K562 (cell line): ENCODE measurements around the gene OR6C1. TPM values are rescaled to one million over a fixed set of nuclear protein-coding genes. Genes with fewer than 3 reads are reported as not detected.
"Not testable (repeated sequence)": the region's sequence is repeated elsewhere in the genome, so short reads cannot be mapped to it uniquely, and the experiment has no call there.

ENCODE experiments used
- ATAC-seq: fragments of 200-7000 bp; cut with Tn5 transposase; 3 replicates; pipeline ENCODE4 v1.9.1; 2020; ENCODE audit warnings: moderate library complexity
- BruUV-seq: library from RNA; stranded (reverse); fragments of 400-500 nt; replicated peaks from 2 replicates; lab custom pipeline; 2021; lab: Mats Ljungman, UMichigan
- CTCF ChIA-PET: fragments of 300-600 bp; formaldehyde crosslinking; extraction: SDS; loops from one replicate; lab custom pipeline; 2021; ENCODE audit warnings: low intra/inter-chr PET ratio; lab: Yijun Ruan, JAX
- POLR2A ChIA-PET: fragments of 300-600, 350-650 bp; sonication (Branson Sonifier 250); formaldehyde crosslinking; extraction: SDS; loops from one replicate; lab custom pipeline; 2021; ENCODE audit warnings: antibody characterized with exemption, inconsistent platforms; lab: Yijun Ruan, JAX
- DNase-seq, 4 experiments: peaks; one replicate each; pipeline versions ENCODE4 v3.0.0 to v3.0.0-alpha.2; 2011 to 2018; ENCODE audit warnings: low spot score in 3 of 4, mixed read lengths in 3 of 4; ENCODE audit errors: extremely low read depth in 1 of 4
- FAIRE-seq: peaks from 2 replicates; lab custom pipeline; 2011; peaks lifted over from hg19 to GRCh38; lab: Jason Lieb, UNC
- H2AFZ ChIP-seq: 2 replicates; pipeline ENCODE4 v1.6.0; 2011; ENCODE audit warnings: low read depth, low read length, control low read depth, inconsistent platforms
- H3K27ac ChIP-seq: fragments of 200-600 bp; 3 replicates; pipeline ENCODE4 v1.8.0; 2011; ENCODE audit warnings: low read depth, mild to moderate bottlenecking, control low read depth, inconsistent platforms, low read length, moderate library complexity, mixed read lengths; ENCODE audit errors: extremely low read depth
- H3K27me3 ChIP-seq, 2 experiments: fragments of 300-600 bp in 1 of 2; 2 replicates in 1 of 2; 3 replicates in 1 of 2; pipeline versions ENCODE4 v1.6.0 to v1.8.0; 2011; ENCODE audit warnings: inconsistent platforms in 2 of 2, low read length in 2 of 2, mild to moderate bottlenecking in 1 of 2, mixed read lengths in 1 of 2, moderate library complexity in 1 of 2; ENCODE audit not compliant: control insufficient read depth in 2 of 2, insufficient read depth in 2 of 2
- H3K36me3 ChIP-seq: fragments of 300-600 bp; 3 replicates; pipeline ENCODE4 v1.8.0; 2011; ENCODE audit warnings: mild to moderate bottlenecking, low read length, inconsistent platforms; ENCODE audit not compliant: control insufficient read depth, insufficient read depth
- H3K4me1 ChIP-seq, 2 experiments: fragments of 200-600 bp in 1 of 2; replicated peaks in 1 of 2; 2 replicates in 1 of 2; 3 replicates in 1 of 2; pipeline versions ENCODE4 v1.5.1 to v1.8.0; 2011; ENCODE audit warnings: inconsistent platforms in 2 of 2, low read length in 2 of 2, mild to moderate bottlenecking in 1 of 2, mixed read lengths in 1 of 2, moderate library complexity in 1 of 2; ENCODE audit not compliant: control insufficient read depth in 2 of 2, insufficient read depth in 2 of 2
- H3K4me2 ChIP-seq: 2 replicates; pipeline ENCODE4 v1.6.1; 2011; ENCODE audit warnings: low read length, control low read depth, inconsistent platforms, mixed read lengths; ENCODE audit not compliant: insufficient read depth
- H3K4me3 ChIP-seq: fragments of 200-600 bp; sonication (generic), shearing (Covaris generic); 2 replicates; pipeline ENCODE4 v1.5.1; 2016; ENCODE audit warnings: control low read depth, inconsistent platforms
- H3K79me2 ChIP-seq: fragments of 200-600 bp; 3 replicates; pipeline ENCODE4 v1.8.0; 2011; ENCODE audit warnings: low read length, inconsistent platforms; ENCODE audit not compliant: control insufficient read depth, insufficient read depth
- H3K9ac ChIP-seq, 2 experiments: 2 replicates each; pipeline versions ENCODE4 v1.6.0 to v1.6.1; 2011; ENCODE audit warnings: low read depth in 2 of 2, low read length in 2 of 2, control low read depth in 1 of 2, inconsistent platforms in 1 of 2, mild to moderate bottlenecking in 1 of 2, mixed read lengths in 1 of 2; ENCODE audit not compliant: insufficient read depth in 1 of 2
- H3K9me1 ChIP-seq: one replicate; pipeline ENCODE4 v1.6.0; 2011; ENCODE audit warnings: inconsistent platforms, mild to moderate bottlenecking, low read length, moderate library complexity; ENCODE audit not compliant: control insufficient read depth, insufficient read depth
- H3K9me3 ChIP-seq: replicated peaks from 2 replicates; pipeline ENCODE4 v1.5.1; 2011; ENCODE audit warnings: low read depth, low read length, inconsistent platforms; ENCODE audit not compliant: control insufficient read depth, insufficient read depth
- H4K20me1 ChIP-seq: replicated peaks from 2 replicates; pipeline ENCODE4 v1.6.1; 2011; ENCODE audit warnings: low read length, inconsistent platforms, mixed read lengths; ENCODE audit not compliant: control insufficient read depth, insufficient read depth
- BRF2 ChIP-seq: IDR thresholded peaks from 3 replicates; pipeline ENCODE4 v1.6.1; 2011; ENCODE audit warnings: borderline replicate concordance, mild to moderate bottlenecking; ENCODE audit not compliant: insufficient read length, insufficient read depth
- CREBBP ChIP-seq: IDR thresholded peaks from one replicate; pipeline ENCODE4 v1.6.1; 2012; ENCODE audit warnings: low read depth, mild to moderate bottlenecking, control low read depth, inconsistent platforms, low read length
- GATA2 ChIP-seq: sonication (generic); formaldehyde crosslinking; IDR thresholded peaks from 2 replicates; pipeline ENCODE4 v1.4.0; 2020; ENCODE audit warnings: mild to moderate bottlenecking, missing genetic modification reagents
- POLR2H ChIP-seq: IDR thresholded peaks from 2 replicates; pipeline ENCODE4 v1.6.1; 2016; ENCODE audit warnings: missing genetic modification characterization, low read depth, mild to moderate bottlenecking, control low read depth, missing compliant biosample characterization, moderate library complexity
- SLC30A9 ChIP-seq: fragments of 250-450 bp; sonication (Bioruptor Pico); IDR thresholded peaks from 2 replicates; pipeline ENCODE4 v1.8.0; 2022; ENCODE audit warnings: mild to moderate bottlenecking, moderate library complexity
- TCF3 ChIP-seq: sonication (generic); formaldehyde crosslinking; IDR thresholded peaks from 2 replicates; pipeline ENCODE4 v1.4.0; 2020; ENCODE audit warnings: mild to moderate bottlenecking, missing genetic modification reagents
- TOE1 ChIP-seq, 2 experiments: fragments of 450-650 bp in 1 of 2; sonication (generic) in 1 of 2; formaldehyde crosslinking in 1 of 2; IDR thresholded peaks; 2 replicates each; pipeline versions ENCODE4 v1.7.1 to v1.8.0; 2016 to 2022; ENCODE audit warnings: borderline replicate concordance in 2 of 2, mild to moderate bottlenecking in 2 of 2, antibody characterized with exemption in 1 of 2, inconsistent platforms in 1 of 2, low read depth in 1 of 2, missing genetic modification reagents in 1 of 2, moderate library complexity in 1 of 2
- ZNF583 ChIP-seq: fragments of 250-450 bp; sonication (Bioruptor Pico); IDR thresholded peaks from 2 replicates; pipeline ENCODE4 v1.4.0; 2020
- WGBS: fragments of 100-300 bp; shearing (Covaris generic); methylation state at CpG from one replicate; pipeline ENCODE4 v1.1.6; 2016; ENCODE audit warnings: low coverage, mixed read lengths; ENCODE audit not compliant: insufficient coverage; ENCODE audit errors: missing lambda C conversion rate; 5-methylcytosine and 5-hydroxymethylcytosine counted together
- in situ Hi-C: fragments of 300-500 bp; cut with MboI; formaldehyde crosslinking; loops from 4 replicates; pipeline ENCODE4 v1.15.0; 2018; ENCODE audit warnings: inconsistent platforms, mixed read lengths
- intact Hi-C: fragments of 100-400 bp; cut with micrococcal nuclease; formaldehyde crosslinking; loops from 2 replicates; pipeline ENCODE4 v1.14.2; 2022
- polyA plus RNA-seq, 8 experiments: library from polyadenylated mRNA; depleted of rRNA in 4 of 8; stranded (reverse) in 5 of 8; unstranded in 3 of 8; fragments of >200 nt; fragmentation: Nextera tagmentation in 2 of 8; fragmentation: Illumina TruSeq in 1 of 8; extraction: Ambion mirVana in 2 of 8; extraction: Trizol in 1 of 8; gene quantifications; 2 replicates each; pipeline versions ENCODE4 v1.2.1 to v1.2.3, GENCODE V29; 2011 to 2014; ENCODE audit warnings: inconsistent platforms in 1 of 8, missing spikeins in 1 of 8
- total RNA-seq, 7 experiments: library from RNA; depleted of rRNA in 6 of 7; stranded (reverse); fragments of >200 nt in 6 of 7; fragmentation: Illumina TruSeq in 2 of 7; extraction: Trizol in 2 of 7; gene quantifications; 2 replicates each; pipeline versions ENCODE4 v1.2.1 to v1.2.3, GENCODE V29; 2011 to 2021; ENCODE audit warnings: low replicate concordance in 1 of 7

The OR6C1 gene
- total and polyA plus RNA-seq, 9 of the 15 experiments (the other 6 are each of a cell fraction or from before 2014, with no cell fraction given): not detected

- TF ChIP-seq BRF2: no peak
Observed at GRCh38 chr12:55330446-55330845, 16.3 kb downstream of the OR6C1 start, which contains the start of gene OR6C3 (continued).

- intact Hi-C loops: no loop called here
- WGBS: 0% methylated on average over 10 of the region's 10 CpGs
- no peak for FAIRE-seq
- no peaks in the 10 kb centered on the region for H3K36me3 ChIP-seq
- CTCF ChIA-PET: no interaction called here
- H3K9ac ChIP-seq: no peak overlapping the region
- no peak overlapping the region for H3K4me2 ChIP-seq
- BruUV-seq: no TSS peak
- no peak for ATAC-seq
- H4K20me1 ChIP-seq: no peaks in the 10 kb centered on the region
- H2AFZ ChIP-seq: no peak overlapping the region
- DNase-seq: no peak
- H3K4me1 ChIP-seq: no peaks in the 10 kb centered on the region
- H3K4me3 ChIP-seq: no peak overlapping the region
- POLR2A ChIA-PET: no interaction called here
- no peak for TF ChIP-seq TOE1 (IDR thresholded peaks at IDR 0.05; ENCODE audit: borderline replicate concordance)
- no peak for TF ChIP-seq TOE1 (CRISPR knock-in tag; IDR thresholded peaks at IDR 0.05; ENCODE audit: borderline replicate concordance, low read depth)
- TF ChIP-seq CREBBP: no peak
- no peak for TF ChIP-seq TCF3 (CRISPR knock-in tag)
- TF ChIP-seq POLR2H (tag): no peak
- no peak for TF ChIP-seq SLC30A9 (CRISPR knock-in tag)
- TF ChIP-seq ZNF583: no peak
- no peak for TF ChIP-seq GATA2 (CRISPR knock-in tag)
- in situ Hi-C loops: no loop called here
- H3K9me1 ChIP-seq: no peaks in the 10 kb centered on the region
- no peaks in the 10 kb centered on the region for H3K9me3 ChIP-seq
- no peak overlapping the region for H3K27ac ChIP-seq
- no peaks in the 10 kb centered on the region; a peak in 1 of 5 replicates for H3K27me3 ChIP-seq
- H3K79me2 ChIP-seq: no peaks in the 10 kb centered on the region
Observed at GRCh38 chr12:55336002-55336401, 21.9 kb downstream of the OR6C1 start.

- FAIRE-seq, H4K20me1 ChIP-seq, CTCF ChIA-PET, BruUV-seq, H3K27ac ChIP-seq, H3K27me3 ChIP-seq, in situ Hi-C loops, H3K4me3 ChIP-seq, DNase-seq, H2AFZ ChIP-seq, H3K9me1 ChIP-seq, ATAC-seq, H3K79me2 ChIP-seq, H3K9me3 ChIP-seq, H3K36me3 ChIP-seq, H3K4me1 ChIP-seq, H3K4me2 ChIP-seq, intact Hi-C loops, H3K9ac ChIP-seq: not testable (repeated sequence)
- 0% methylated on average over 4 of the region's 4 CpGs for WGBS
- POLR2A ChIA-PET: interaction anchor here (0.6 kb wide), 1 partner anchor 18 kb away, joined by 3 read pairs; no protein-coding TSS in a partner anchor
Observed at GRCh38 chr12:55355338-55355737, 41.2 kb downstream of the OR6C1 start.
